ENCODE results near the gene GSTA1.
"Not testable (repeated sequence)": the region's sequence is repeated elsewhere in the genome, so short reads cannot be mapped to it uniquely, and the experiment has no call there.

The GSTA1 gene

GRCh38 chr6:52754443-52754842, 49.2 kb downstream of the GSTA1 start:
- no peak for DNase-seq (ENCODE audit: low read depth in 1 of 2, low spot score in 1 of 2)
- Histone ChIP-seq H3K4me3 (replicated peaks; ENCODE audit: insufficient read depth, low read length) (no peak overlapping the region), H3K27me3 (ENCODE audit: insufficient read depth, poor library complexity, severe bottlenecking) (peaks cover 2% of the 10 kb centered on the region), H3K27ac (replicated peaks) (no peak overlapping the region)
- TF ChIP-seq POLR2AphosphoS5 (IDR thresholded peaks at IDR 0.05; ENCODE audit: low read depth), result no peak

GRCh38 chr6:52753137-52753536, 50.5 kb downstream of the GSTA1 start:
- DNase-seq (ENCODE audit: low read depth in 1 of 2, low spot score in 1 of 2); H3K27ac ChIP-seq (replicated peaks); H3K4me3 ChIP-seq (replicated peaks; ENCODE audit: insufficient read depth, low read length); H3K27me3 ChIP-seq (ENCODE audit: insufficient read depth, poor library complexity, severe bottlenecking): not testable (repeated sequence)

GRCh38 chr6:52752310-52752709, 51.3 kb downstream of the GSTA1 start:
- H3K4me3 ChIP-seq (replicated peaks; ENCODE audit: insufficient read depth, low read length), result no peak overlapping the region
- no peak for TF ChIP-seq SPI1 (IDR thresholded peaks at IDR 0.05; ENCODE audit: borderline replicate concordance, low read depth)
- no peak for TF ChIP-seq POLR2AphosphoS5 (IDR thresholded peaks at IDR 0.05; ENCODE audit: low read depth)
- TF ChIP-seq GABPA (IDR thresholded peaks at IDR 0.05; ENCODE audit: low read depth), result no peak
- no peak for TF ChIP-seq CTCF (IDR thresholded peaks at IDR 0.05; ENCODE audit: insufficient read depth, low read length)
- no peak for TF ChIP-seq REST (IDR thresholded peaks at IDR 0.05; ENCODE audit: insufficient replicate concordance, low read depth)
- DNase-seq (ENCODE audit: low read depth in 1 of 2, low spot score in 1 of 2), result no peak
- no peak overlapping the region for H3K27ac ChIP-seq (replicated peaks)
- peaks cover 2% of the 10 kb centered on the region for H3K27me3 ChIP-seq (ENCODE audit: insufficient read depth, poor library complexity, severe bottlenecking)

- Histone ChIP-seq H3K4me3 (replicated peaks; ENCODE audit: insufficient read depth, low read length) (no peak overlapping the region), H3K27me3 (ENCODE audit: insufficient read depth, poor library complexity, severe bottlenecking) (peaks cover 2% of the 10 kb centered on the region), H3K27ac (replicated peaks) (no peak overlapping the region)
- TF ChIP-seq REST (IDR thresholded peaks at IDR 0.05; ENCODE audit: insufficient replicate concordance, low read depth) (no peak), SPI1 (IDR thresholded peaks at IDR 0.05; ENCODE audit: borderline replicate concordance, low read depth) (no peak), CTCF (IDR thresholded peaks at IDR 0.05; ENCODE audit: insufficient read depth, low read length) (no peak), GABPA (IDR thresholded peaks at IDR 0.05; ENCODE audit: low read depth) (no peak), POLR2AphosphoS5 (IDR thresholded peaks at IDR 0.05; ENCODE audit: low read depth) (no peak)
- DNase-seq (ENCODE audit: low read depth in 1 of 2, low spot score in 1 of 2), result no peak
Observed at GRCh38 chr6:52749556-52750152, 54.0 kb downstream of the GSTA1 start.

- H3K27me3 ChIP-seq (ENCODE audit: insufficient read depth, poor library complexity, severe bottlenecking); H3K4me3 ChIP-seq (replicated peaks; ENCODE audit: insufficient read depth, low read length); DNase-seq (ENCODE audit: low read depth in 1 of 2, low spot score in 1 of 2); H3K27ac ChIP-seq (replicated peaks): not testable (repeated sequence)
Observed at GRCh38 chr6:52747301-52747700, 56.3 kb downstream of the GSTA1 start.

Measured in HL-60 (cell line).